NCI-H524 treated with DMSO at 0.1 percent for 48 hours (cell line): Measurements from ENCODE around the gene FARP1.

Experiments used
- DNase-seq: peaks from one replicate; lab custom pipeline; 2025; lab: John Stamatoyannopoulos, UW

Gene FARP1

GRCh38 chr13:98175823-98176222 lies 32.9 kb downstream of the FARP1 start:
- no peak for DNase-seq

GRCh38 chr13:98176777-98177608 lies 34.1 kb downstream of the FARP1 start, which contains the start of gene RNF113B:
Gene RNF113B, minus strand, starts transcription at chr13:98177269. Its CDS starts 33 bp downstream, at chr13:98177236.
- DNase-seq = no peak

- DNase-seq = no peak
Measured at GRCh38 chr13:98180092-98180491, 37.2 kb downstream of the FARP1 start.

GRCh38 chr13:98181111-98181815 lies 38.4 kb downstream of the FARP1 start:
- DNase-seq = no peak

- no peak for DNase-seq
Measured at GRCh38 chr13:98182153-98182552, 39.3 kb downstream of the FARP1 start.

GRCh38 chr13:98182589-98182988 lies 39.7 kb downstream of the FARP1 start:
- DNase-seq = no peak

- no peak for DNase-seq
Measured at GRCh38 chr13:98184792-98185191, 41.9 kb downstream of the FARP1 start.

GRCh38 chr13:98187155-98187964 lies 44.5 kb downstream of the FARP1 start:
- peak; percentile 16 for DNase-seq

- DNase-seq = no peak
Measured at GRCh38 chr13:98187965-98188261, 45.0 kb downstream of the FARP1 start.

- no peak for DNase-seq
Measured at GRCh38 chr13:98188544-98189166, 45.8 kb downstream of the FARP1 start.

GRCh38 chr13:98189841-98190505 lies 47.1 kb downstream of the FARP1 start:
- no peak for DNase-seq

- DNase-seq = no peak
Measured at GRCh38 chr13:98190889-98191444, 48.1 kb downstream of the FARP1 start.

- DNase-seq = no peak
Measured at GRCh38 chr13:98192008-98192407, 49.1 kb downstream of the FARP1 start.

- DNase-seq = no peak
Measured at GRCh38 chr13:98195054-98195791, 52.3 kb downstream of the FARP1 start.

- no peak for DNase-seq
Measured at GRCh38 chr13:98198683-98199082, 55.8 kb downstream of the FARP1 start.

GRCh38 chr13:98199480-98199879 lies 56.6 kb downstream of the FARP1 start:
- DNase-seq = no peak

GRCh38 chr13:98200211-98200878 lies 57.5 kb downstream of the FARP1 start:
- DNase-seq = no peak

- no peak for DNase-seq
Measured at GRCh38 chr13:98201189-98201588, 58.3 kb downstream of the FARP1 start.

GRCh38 chr13:98201984-98202383 lies 59.1 kb downstream of the FARP1 start:
- DNase-seq = no peak
